ENCODE measurements around the gene PRKCD. TPM values are rescaled to one million over a fixed set of nuclear protein-coding genes. Genes with fewer than 3 reads are reported as not detected.

The PRKCD gene
- total RNA-seq, 1 experiment from 2014 or later = 30.9 TPM

DNA sequence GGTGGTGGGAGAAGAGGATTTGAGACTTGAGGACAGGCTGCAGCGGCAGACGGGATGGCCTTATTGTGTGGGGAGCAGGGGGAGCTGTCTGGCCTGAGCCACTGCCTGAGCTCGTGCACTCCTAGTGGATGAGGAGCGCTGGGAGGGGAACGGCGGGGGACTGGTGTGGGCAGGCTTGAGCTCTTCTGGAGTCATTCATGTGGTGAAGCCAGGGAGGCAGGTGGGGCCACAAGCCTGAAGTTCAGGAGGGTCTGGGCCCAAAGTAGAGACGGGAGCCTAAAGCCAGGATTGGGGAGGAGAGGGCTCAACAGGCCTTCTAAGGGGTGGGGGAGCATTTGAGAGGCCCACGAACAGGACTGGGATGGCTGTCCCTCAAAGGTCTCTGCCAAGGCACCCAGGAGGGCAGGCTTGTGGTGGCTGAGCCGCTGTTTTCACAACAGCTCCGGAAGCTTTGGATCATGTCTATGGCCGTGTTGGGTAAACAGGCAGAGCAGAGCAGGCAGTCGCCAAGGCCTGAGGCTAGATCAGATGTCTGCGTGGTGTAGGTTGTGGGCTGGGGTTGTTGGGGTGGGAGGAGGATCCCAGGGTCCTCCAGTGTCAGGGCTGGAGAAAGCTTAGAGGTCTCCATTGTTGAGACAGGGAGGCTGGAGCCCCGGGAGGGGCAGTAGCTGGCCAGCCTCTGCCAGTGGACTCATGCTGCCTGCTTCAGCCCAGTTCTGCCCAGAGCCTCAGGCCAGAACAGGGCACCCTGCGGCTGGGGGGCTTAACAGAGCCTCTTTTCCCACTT is 8.2 kb downstream of the PRKCD start:
- POLR2A ChIA-PET = no interaction called here
- Mint-ChIP-seq H3K4me3 (ENCODE audit: unreplicated experiment) (no peak overlapping the region), H3K36me3 (ENCODE audit: insufficient read depth, unreplicated experiment) (no peaks in the 10 kb centered on the region), H3K4me1 (ENCODE audit: low read depth, unreplicated experiment) (peaks cover 24% of the 10 kb centered on the region), H3K27ac (ENCODE audit: unreplicated experiment) (no peak overlapping the region), H3K9me3 (ENCODE audit: unreplicated experiment) (no peaks in the 10 kb centered on the region), H3K27me3 (ENCODE audit: insufficient read depth, unreplicated experiment) (no peaks in the 10 kb centered on the region)
- intact Hi-C loops (cut with micrococcal nuclease; ENCODE audit: unreplicated experiment) = no loop called here
- Histone ChIP-seq H3K36me3 (ENCODE audit: control insufficient read depth, insufficient read depth, low read length) (peaks cover 2% of the 10 kb centered on the region), H3K9me3 (no peaks in the 10 kb centered on the region), H3K4me1 (peaks cover 19% of the 10 kb centered on the region), H3K27me3 (replicated peaks; ENCODE audit: control insufficient read depth, insufficient read depth, low read length) (no peaks in the 10 kb centered on the region), H3K4me3 (ENCODE audit: low read depth, low read length) (no peak overlapping the region)
- TF ChIP-seq, protein P1, sequence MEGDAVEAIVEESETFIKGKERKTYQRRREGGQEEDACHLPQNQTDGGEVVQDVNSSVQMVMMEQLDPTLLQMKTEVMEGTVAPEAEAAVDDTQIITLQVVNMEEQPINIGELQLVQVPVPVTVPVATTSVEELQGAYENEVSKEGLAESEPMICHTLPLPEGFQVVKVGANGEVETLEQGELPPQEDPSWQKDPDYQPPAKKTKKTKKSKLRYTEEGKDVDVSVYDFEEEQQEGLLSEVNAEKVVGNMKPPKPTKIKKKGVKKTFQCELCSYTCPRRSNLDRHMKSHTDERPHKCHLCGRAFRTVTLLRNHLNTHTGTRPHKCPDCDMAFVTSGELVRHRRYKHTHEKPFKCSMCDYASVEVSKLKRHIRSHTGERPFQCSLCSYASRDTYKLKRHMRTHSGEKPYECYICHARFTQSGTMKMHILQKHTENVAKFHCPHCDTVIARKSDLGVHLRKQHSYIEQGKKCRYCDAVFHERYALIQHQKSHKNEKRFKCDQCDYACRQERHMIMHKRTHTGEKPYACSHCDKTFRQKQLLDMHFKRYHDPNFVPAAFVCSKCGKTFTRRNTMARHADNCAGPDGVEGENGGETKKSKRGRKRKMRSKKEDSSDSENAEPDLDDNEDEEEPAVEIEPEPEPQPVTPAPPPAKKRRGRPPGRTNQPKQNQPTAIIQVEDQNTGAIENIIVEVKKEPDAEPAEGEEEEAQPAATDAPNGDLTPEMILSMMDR (IDR thresholded peaks at IDR 0.05; ENCODE audit: insufficient read depth in 1 of 2, low read depth in 1 of 2, low read length in 1 of 2, severe bottlenecking in 1 of 2, unreplicated experiment in 1 of 2) = no peak
- no peak for DNase-seq
- BruUV-seq (replicated peaks) = no TSS peak
- CTCF ChIA-PET = interaction anchor here (0.7 to 2.1 kb wide), 2 partner anchors 35 to 55 kb away, joined by 3 to 5 read pairs; no protein-coding TSS in a partner anchor

DNA sequence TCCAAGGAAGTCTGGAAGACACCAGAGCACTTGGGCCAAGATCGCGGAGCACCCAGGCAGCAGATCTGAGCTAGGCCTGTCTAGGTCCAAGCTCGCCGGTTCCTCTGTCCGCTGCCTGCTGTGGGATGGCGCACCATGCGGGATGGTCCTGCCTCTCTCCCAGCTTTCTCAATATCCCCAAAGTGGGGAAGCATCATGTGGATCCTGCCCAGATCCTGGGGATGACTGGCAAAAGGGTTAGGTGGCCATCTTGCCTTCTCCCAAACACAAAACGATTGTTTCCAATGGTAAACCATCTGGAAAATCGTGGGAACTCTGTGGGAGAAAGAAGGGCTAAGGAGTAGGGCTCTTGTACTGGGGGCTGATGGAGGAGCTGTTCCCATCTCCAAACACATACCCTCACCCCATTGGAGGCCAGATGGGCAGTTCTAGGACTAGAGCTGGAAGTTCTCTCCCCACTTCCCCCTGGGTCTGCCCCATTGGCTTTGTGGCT is 8.9 kb downstream of the PRKCD start:
- H3K9me3 ChIP-seq = no peaks in the 10 kb centered on the region
- CTCF ChIA-PET = interaction anchor here (2.1 kb wide), 1 partner anchor 56 kb away, joined by 5 read pairs; no protein-coding TSS in a partner anchor
- no peaks in the 10 kb centered on the region for H3K27me3 Mint-ChIP-seq (ENCODE audit: insufficient read depth, unreplicated experiment)
- intact Hi-C loops (cut with micrococcal nuclease; ENCODE audit: unreplicated experiment) = no loop called here
- TF ChIP-seq, protein P1 (IDR thresholded peaks at IDR 0.05; ENCODE audit: insufficient read depth in 1 of 2, low read depth in 1 of 2, low read length in 1 of 2, severe bottlenecking in 1 of 2, unreplicated experiment in 1 of 2) = no peak
- POLR2A ChIA-PET = no interaction called here
- no peak overlapping the region for H3K4me3 Mint-ChIP-seq (ENCODE audit: unreplicated experiment)
- no TSS peak for BruUV-seq (replicated peaks)
- DNase-seq = no peak
- H3K27ac Mint-ChIP-seq (ENCODE audit: unreplicated experiment) = peak overlapping the region; percentile 61
- no peaks in the 10 kb centered on the region for H3K9me3 Mint-ChIP-seq (ENCODE audit: unreplicated experiment)
- H3K36me3 Mint-ChIP-seq (ENCODE audit: insufficient read depth, unreplicated experiment) = no peaks in the 10 kb centered on the region
- H3K36me3 ChIP-seq (ENCODE audit: control insufficient read depth, insufficient read depth, low read length) = peaks cover 2% of the 10 kb centered on the region
- H3K4me1 Mint-ChIP-seq (ENCODE audit: low read depth, unreplicated experiment) = peaks cover 24% of the 10 kb centered on the region
- no peak overlapping the region for H3K4me3 ChIP-seq (ENCODE audit: low read depth, low read length)
- H3K27me3 ChIP-seq (replicated peaks; ENCODE audit: control insufficient read depth, insufficient read depth, low read length) = no peaks in the 10 kb centered on the region
- H3K4me1 ChIP-seq = peaks cover 19% of the 10 kb centered on the region

DNA sequence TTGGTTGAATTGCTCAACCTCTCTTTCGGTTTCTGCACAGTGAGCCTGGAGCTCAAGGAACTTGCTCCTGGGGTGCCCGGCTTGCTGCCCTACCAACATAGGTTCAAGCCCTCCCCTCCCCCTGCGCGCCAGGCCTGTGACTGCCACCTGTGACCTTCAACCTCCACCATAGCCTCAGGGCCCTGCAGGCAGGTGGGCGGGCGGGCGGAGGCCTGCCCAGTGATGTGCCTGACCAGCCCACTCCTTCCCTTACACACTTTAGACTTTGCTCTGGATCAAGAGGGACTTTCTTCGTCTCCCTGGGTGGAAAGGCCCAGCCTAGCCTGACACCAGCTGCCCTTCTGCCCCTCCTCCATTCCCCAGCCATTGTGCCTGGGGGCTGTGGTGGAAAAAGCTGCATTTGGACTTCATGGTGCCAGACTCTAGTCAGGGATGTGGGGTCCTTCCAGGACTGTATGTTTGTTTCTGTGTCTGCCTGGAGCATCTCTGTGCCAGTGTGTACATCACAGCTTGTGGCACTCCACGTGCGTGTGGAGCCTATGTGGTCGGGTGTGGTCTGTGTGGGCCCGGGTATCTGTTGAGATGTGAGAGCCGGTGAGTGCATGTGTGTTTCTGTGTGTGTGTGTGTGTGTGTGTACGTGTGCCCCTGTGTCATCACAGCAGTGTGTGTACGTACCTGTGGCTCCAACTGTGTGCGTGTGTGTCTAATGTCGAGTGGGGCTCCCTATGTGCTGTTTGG is 9.5 kb downstream of the PRKCD start:
- no peak overlapping the region for H3K4me3 ChIP-seq (ENCODE audit: low read depth, low read length)
- TF ChIP-seq, protein P1 (IDR thresholded peaks at IDR 0.05; ENCODE audit: insufficient read depth in 1 of 2, low read depth in 1 of 2, low read length in 1 of 2, severe bottlenecking in 1 of 2, unreplicated experiment in 1 of 2) = no peak
- ChIA-PET POLR2A (no interaction called here), CTCF (interaction anchor here (2.1 kb wide), 1 partner anchor 56 kb away, joined by 5 read pairs; no protein-coding TSS in a partner anchor)
- intact Hi-C loops (cut with micrococcal nuclease; ENCODE audit: unreplicated experiment) = no loop called here
- no peaks in the 10 kb centered on the region for H3K9me3 ChIP-seq
- no peaks in the 10 kb centered on the region for H3K27me3 Mint-ChIP-seq (ENCODE audit: insufficient read depth, unreplicated experiment)
- no peak overlapping the region for H3K4me3 Mint-ChIP-seq (ENCODE audit: unreplicated experiment)
- no peaks in the 10 kb centered on the region for H3K36me3 Mint-ChIP-seq (ENCODE audit: insufficient read depth, unreplicated experiment)
- H3K27me3 ChIP-seq (replicated peaks; ENCODE audit: control insufficient read depth, insufficient read depth, low read length) = no peaks in the 10 kb centered on the region
- H3K36me3 ChIP-seq (ENCODE audit: control insufficient read depth, insufficient read depth, low read length) = peaks cover 2% of the 10 kb centered on the region
- BruUV-seq (replicated peaks) = no TSS peak
- H3K27ac Mint-ChIP-seq (ENCODE audit: unreplicated experiment) = peak overlapping the region; percentile 61
- H3K4me1 Mint-ChIP-seq (ENCODE audit: low read depth, unreplicated experiment) = peaks cover 24% of the 10 kb centered on the region
- DNase-seq = no peak
- H3K4me1 ChIP-seq = peaks cover 19% of the 10 kb centered on the region
- H3K9me3 Mint-ChIP-seq (ENCODE audit: unreplicated experiment) = no peaks in the 10 kb centered on the region

Measured in Caco-2 (cell line).